Stromal cell of bone marrow (primary cell): ENCODE measurements around the gene OLIG1.

Experiments
- DNase-seq: peaks from one replicate; pipeline ENCODE4 v3.0.0-alpha.2; 2012; ENCODE audit warnings: low read depth

The OLIG1 gene

GRCh38 chr21:33063907-33064622 is 5.9 kb upstream of the OLIG1 start:
- DNase-seq: no peak

GRCh38 chr21:33064623-33065390 is 5.1 kb upstream of the OLIG1 start:
- no peak for DNase-seq

DNA sequence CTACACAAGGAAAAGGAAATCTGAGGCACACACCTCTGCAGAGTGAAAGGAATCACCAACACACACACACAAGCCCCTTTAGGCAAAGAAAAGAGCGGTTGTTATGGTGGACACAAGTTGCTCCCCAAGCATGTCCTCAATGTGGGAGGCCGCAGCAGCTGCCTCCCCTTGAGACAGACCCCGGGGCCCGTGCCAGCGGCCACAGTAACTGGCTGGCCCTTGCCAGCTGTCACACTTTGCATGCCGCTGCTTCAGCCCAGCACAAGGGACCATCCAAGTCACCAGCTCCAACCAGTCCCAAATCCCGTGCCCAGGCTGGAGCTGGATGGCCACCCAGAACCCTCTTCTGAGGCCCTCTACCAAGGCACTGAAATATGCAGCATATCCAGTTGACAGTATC is 2.9 kb upstream of the OLIG1 start:
- DNase-seq: no peak

GRCh38 chr21:33067457-33067856 is 2.5 kb upstream of the OLIG1 start:
- no peak for DNase-seq

DNA sequence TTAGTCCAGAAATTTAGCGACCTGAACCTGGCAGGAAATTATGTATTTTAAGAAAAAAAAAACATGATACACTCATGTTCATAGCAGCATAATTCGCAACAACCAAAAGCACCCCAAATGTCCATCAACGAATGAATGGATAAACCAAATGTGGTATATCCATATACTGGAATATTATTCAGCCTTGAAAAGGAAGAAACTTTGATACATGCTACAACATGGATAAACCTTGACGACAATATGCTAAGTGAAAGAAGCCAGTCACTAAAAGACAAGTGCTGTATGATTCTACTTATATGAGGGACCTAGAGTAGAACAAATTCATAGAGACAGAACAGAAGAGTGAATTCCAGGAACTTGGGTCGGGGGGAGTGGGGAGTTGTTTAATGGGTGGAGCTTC is 698 bp upstream of the OLIG1 start:
- DNase-seq: no peak

DNA sequence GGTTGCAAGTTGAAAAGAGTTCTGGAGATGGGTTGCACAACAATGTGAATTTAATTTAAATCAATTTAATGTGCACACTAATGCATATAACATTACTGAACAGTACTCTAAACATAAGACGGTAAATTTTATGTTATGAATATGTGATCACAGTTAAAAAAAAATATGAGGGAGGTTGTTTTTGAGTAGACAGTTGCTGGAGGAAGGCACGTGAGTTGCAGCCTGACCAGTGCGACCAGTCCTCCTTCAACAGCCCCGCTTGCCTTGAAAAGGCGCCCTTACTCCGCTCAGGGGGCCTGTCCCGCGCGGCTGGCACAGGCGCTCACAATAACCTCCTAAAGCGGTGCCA is 322 bp upstream of the OLIG1 start:
- no peak for DNase-seq

- DNase-seq: no peak
These were observed 730 bp downstream of the OLIG1 start for GRCh38 chr21:33070744-33070997.

DNA sequence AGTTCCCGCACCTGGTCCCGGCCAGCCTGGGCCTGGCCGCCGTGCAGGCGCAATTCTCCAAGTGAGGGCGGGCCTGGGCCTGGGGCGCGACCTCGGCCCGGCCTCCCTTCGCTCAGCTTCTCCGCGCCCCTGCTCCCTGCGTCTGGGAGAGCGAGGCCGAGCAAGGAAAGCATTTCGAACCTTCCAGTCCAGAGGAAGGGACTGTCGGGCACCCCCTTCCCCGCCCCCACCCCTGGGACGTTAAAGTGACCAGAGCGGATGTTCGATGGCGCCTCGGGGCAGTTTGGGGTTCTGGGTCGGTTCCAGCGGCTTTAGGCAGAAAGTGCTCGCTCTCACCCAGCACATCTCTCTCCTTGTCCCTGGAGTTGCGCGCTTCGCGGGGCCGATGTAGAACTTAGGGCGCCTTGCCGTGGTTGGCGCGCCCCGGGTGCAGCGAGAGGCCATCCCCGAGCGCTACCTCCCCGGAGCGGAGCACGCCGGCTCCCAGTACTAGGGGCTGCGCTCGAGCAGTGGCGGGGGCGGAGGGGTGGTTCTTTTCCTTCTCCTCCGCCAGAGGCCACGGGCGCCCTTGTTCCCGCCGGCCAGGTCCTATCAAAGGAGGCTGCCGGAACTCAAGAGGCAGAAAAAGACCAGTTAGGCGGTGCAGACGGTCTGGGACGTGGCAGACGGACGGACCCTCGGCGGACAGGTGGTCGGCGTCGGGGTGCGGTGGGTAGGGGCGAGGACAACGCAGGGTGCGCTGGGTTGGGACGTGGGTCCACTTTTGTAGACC is 1.2 kb downstream of the OLIG1 start:
- no peak for DNase-seq

DNA sequence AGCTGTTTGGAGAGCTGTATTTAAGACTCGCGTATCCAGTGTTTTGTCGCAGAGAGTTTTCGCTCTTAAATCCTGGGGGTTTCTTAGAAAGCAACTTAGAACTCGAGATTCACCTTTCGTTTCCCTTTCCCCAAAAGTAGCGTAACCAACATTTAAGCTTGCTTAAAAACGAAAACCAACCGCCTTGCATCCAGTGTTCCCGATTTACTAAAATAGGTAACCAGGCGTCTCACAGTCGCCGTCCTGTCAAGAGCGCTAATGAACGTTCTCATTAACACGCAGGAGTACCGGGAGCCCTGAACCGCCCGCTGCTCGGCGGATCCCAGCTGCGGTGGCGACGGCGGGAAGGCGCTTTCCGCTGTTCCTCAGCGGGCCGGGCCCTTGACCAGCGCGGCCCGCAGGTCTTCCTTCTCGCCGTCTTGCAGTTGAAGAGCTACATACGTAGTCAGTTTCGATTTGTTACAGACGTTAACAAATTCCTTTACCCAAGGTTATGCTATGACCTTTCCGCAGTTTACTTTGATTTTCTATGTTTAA is 1.9 kb downstream of the OLIG1 start:
- no peak for DNase-seq

DNA sequence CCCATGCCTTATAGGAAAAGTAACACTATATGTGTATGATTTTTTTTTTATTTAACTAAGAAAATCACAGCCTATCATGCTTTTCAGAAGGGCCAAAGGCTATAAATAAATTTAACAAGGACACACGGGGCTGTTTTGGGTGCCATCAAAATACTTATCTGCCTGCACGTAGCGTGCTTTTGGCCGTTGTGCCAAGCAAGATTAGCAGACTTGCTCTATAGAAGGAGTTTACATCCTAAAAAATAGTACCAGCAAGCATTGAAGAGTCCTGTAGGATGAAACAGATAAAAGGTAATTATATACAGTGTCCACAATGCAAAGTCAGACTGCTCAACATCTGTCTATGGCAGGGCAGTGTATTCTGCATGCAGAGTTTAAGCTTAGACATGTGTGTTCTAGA is 3.7 kb downstream of the OLIG1 start:
- no peak for DNase-seq

DNA sequence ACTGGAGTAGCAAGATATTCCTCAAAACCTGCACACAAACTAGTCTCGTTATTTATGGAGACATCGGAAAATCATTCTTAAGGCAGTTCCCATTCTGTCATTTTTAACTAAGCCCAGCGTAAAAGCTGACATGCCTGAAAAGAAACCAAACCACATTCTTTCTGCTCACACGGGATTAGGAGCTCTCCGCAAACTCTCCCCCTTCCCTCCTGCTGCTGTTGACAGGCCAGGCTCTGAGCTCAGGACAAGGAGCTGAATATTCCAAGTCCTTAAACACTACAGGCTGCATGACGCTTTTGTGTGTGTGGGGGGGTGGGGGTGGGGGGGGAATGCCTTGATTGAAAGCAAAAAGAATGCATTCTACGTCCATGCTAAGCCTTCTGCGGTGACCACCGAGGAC is 5.2 kb downstream of the OLIG1 start:
- DNase-seq: no peak

DNA sequence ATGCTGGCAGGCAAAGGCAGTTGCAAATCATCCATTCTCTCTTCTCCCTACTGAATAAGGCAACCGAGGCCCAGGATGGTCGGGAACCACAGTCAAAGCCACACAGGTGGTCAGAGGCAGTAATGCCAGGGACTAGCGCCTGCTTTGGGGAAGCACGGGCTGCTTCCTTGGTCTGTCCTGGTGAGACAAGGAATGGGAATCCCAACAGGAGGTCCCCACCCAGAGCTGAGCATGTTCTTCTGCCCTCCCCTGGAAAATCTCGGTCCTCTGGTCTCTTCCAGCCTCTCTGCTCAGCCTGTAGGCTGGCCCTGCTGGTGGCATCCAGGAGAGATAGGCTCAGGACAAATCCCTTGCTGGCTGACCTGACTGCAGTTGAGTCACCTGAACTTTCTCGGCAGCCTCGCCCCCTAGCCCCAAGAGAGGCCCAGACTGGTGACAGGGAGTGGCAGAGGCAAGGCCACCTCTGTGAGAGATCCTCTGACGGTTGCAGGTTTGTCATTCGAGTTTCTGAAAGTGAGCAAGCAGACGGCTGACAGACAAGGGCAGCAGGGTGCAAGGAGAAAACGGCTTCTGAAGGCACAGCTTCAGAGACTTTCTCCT is 5.8 kb downstream of the OLIG1 start:
- DNase-seq: no peak

DNA sequence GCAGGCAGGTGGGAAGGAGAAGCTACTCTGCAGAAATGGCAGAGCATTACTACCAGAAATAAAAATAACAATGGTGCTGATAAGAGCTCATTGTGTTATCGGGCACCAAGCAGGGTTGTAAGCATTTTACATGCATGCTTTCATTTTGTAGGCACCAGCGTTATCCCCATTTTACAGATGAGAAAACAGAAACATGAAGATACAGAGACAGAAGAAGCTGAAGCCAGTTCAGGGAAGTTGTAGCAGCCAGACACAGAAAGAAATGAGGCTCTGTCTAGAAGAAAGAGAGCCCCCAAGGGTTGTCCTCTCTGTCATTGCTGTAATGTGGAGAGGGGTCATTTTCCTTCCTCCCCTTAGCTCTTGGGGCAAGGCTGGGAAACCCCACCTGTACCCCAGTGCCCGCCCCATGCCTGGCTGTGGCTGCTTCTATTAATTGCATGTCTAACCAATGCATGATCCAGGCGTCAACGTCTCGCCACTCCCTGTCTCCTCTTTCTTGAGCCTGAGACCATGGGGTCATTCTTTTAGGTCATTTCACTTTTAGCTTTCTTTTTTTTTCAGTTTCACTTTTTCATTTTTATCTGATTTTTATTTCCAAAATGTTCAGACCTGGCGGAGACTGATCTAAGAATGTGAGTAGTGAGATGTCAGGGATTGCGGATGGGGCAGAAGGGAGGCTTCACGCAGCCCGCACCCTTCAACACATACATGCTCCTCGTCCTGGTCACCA is 6.8 kb downstream of the OLIG1 start:
- no peak for DNase-seq

- peak; percentile 53 for DNase-seq
These were observed 9.1 kb downstream of the OLIG1 start for GRCh38 chr21:33078907-33079582.

- DNase-seq: no peak
These were observed 10.4 kb downstream of the OLIG1 start for GRCh38 chr21:33080376-33080775.

DNA sequence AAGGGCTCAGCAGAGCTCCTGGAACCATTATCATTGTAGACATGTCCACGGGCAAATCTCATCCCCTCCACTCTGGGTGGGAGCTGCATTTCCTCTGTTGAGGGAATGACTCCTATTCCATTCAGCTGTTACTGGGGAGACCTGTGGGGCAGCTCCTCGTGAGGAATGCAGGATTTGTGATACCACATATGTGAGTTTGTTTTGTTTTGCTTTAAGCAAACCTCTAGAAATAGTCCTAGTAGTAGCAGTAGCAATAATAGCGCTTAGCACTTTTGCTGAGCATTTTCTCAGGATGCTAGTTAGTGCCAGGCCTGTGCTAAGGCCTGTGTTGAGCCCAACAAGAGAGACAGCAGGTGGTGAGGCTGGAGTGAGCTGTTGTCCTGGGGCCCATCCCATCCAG is 10.8 kb downstream of the OLIG1 start:
- no peak for DNase-seq

DNA sequence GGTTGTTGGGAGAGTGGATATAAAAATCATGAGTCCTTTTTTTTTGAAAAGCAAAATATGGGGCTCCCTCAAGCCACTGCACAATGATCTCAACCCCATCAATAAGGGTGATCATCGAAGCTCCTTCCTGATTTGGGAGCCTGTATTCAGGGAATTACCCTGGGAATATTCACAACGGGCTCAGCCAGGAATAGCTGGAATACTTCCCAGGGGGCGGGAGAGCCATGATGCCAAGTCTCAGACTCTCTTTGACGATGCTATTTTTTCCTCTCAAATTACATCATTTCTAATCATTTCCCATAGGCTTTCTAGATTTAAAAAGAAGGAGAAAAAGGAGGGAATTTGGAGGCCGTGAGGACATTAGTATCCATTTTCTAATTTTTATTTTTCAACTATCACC is 18.4 kb downstream of the OLIG1 start:
- no peak for DNase-seq

GRCh38 chr21:33089395-33090119 is 19.6 kb downstream of the OLIG1 start:
- DNase-seq: no peak

GRCh38 chr21:33096426-33096825 is 26.5 kb downstream of the OLIG1 start:
- no peak for DNase-seq

DNA sequence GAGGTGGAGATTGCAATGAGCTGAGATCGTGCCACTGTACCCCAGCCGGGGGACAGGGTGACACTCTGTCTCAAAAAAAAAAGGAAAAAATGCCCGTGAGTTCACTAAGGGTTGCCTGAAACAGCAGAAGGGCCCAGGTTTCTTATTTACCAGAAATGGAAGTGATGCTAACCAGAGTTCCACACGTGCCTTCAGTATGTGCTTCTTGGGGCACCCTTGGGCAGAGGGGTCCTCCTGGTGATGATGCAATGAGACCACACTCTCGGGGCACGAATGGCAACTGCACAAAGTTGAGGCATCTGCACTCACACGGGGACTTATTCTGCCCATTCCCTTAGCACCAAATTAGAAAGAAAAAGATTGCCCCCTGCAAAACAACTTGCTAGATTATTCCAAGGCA is 29.2 kb downstream of the OLIG1 start:
- DNase-seq: no peak
